HCT116 (cell line): Measurements from ENCODE around the gene DUOXA1.

ENCODE experiments used
- EZH2 ChIP-seq: fragments of 200-600 bp; sonication (generic); IDR thresholded peaks from 2 replicates; pipeline ENCODE4 v1.6.1; 2017; ENCODE audit warnings: antibody characterized with exemption, mixed run types
- JUND ChIP-seq: IDR thresholded peaks from 2 replicates; pipeline ENCODE4 v1.6.1; 2012
- POLR2A ChIP-seq: IDR thresholded peaks from 2 replicates; pipeline ENCODE4 v1.7.0; 2011; ENCODE audit warnings: borderline replicate concordance; ENCODE audit not compliant: insufficient read depth, insufficient read length; ENCODE audit errors: extremely low read depth
- SIN3A ChIP-seq: IDR thresholded peaks from 2 replicates; pipeline ENCODE4 v1.6.1; 2012; ENCODE audit warnings: low read depth
- SRF ChIP-seq: IDR thresholded peaks from 2 replicates; pipeline ENCODE4 v1.6.1; 2012; ENCODE audit warnings: low read depth
- TCF7L2 ChIP-seq: IDR thresholded peaks from 2 replicates; pipeline ENCODE4 v1.7.0; 2011; ENCODE audit warnings: borderline replicate concordance, inconsistent platforms; ENCODE audit not compliant: insufficient read depth, insufficient read length; ENCODE audit errors: extremely low read depth
- YY1 ChIP-seq: IDR thresholded peaks from 2 replicates; pipeline ENCODE4 v1.6.1; 2011; ENCODE audit warnings: low read length, low read depth, moderate library complexity, mild to moderate bottlenecking; ENCODE audit not compliant: insufficient replicate concordance; ENCODE audit errors: extremely low read depth
- TF ChIP-seq, protein P1 (sequence below), 3 experiments: fragments of 200-600 bp in 1 of 3; sonication (generic) in 1 of 3; IDR thresholded peaks in 2 of 3; conservative IDR thresholded peaks in 1 of 3; 2 replicates each; pipeline ENCODE4 v1.5.1; 2012 to 2017; ENCODE audit warnings: low read depth in 2 of 3, low read length in 2 of 3, antibody characterized with exemption in 1 of 3, borderline replicate concordance in 1 of 3, control low read depth in 1 of 3, mild to moderate bottlenecking in 1 of 3, mixed read lengths in 1 of 3, mixed run types in 1 of 3, moderate library complexity in 1 of 3; ENCODE audit not compliant: insufficient read depth in 1 of 3
- TF ChIP-seq, protein P2 (sequence below): IDR thresholded peaks from 2 replicates; pipeline ENCODE4 v1.6.1; 2012; ENCODE audit warnings: low read depth

DNA sequence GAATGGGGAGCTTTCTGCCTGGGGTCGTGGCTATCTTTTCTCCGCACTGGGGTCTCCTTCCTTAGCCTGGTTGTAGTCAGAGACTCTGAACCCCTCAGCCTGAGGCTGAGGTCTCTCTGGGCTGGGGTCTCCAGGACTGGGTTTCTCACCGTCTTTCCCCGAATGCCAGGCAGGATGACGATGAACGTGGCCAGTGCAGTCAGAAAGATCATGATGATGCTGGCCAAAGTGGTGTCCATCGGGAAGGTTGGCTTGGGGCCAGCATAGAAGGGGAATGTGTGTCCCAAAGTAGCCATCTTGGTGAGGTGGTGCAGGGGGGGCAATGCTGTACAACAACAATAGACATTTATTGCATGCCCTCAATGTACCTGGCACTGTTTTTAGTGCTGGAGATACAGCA, 7.0 kb downstream of the DUOXA1 start:
- no peak for TF ChIP-seq SRF
- TF ChIP-seq POLR2A, result no peak
- TF ChIP-seq, protein P1, sequence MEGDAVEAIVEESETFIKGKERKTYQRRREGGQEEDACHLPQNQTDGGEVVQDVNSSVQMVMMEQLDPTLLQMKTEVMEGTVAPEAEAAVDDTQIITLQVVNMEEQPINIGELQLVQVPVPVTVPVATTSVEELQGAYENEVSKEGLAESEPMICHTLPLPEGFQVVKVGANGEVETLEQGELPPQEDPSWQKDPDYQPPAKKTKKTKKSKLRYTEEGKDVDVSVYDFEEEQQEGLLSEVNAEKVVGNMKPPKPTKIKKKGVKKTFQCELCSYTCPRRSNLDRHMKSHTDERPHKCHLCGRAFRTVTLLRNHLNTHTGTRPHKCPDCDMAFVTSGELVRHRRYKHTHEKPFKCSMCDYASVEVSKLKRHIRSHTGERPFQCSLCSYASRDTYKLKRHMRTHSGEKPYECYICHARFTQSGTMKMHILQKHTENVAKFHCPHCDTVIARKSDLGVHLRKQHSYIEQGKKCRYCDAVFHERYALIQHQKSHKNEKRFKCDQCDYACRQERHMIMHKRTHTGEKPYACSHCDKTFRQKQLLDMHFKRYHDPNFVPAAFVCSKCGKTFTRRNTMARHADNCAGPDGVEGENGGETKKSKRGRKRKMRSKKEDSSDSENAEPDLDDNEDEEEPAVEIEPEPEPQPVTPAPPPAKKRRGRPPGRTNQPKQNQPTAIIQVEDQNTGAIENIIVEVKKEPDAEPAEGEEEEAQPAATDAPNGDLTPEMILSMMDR (IDR thresholded peaks at IDR 0.05 in 2 of 3, conservative IDR thresholded peaks at IDR 0.05 in 1 of 3; ENCODE audit: borderline replicate concordance in 1 of 3, insufficient read depth in 1 of 3, low read depth in 2 of 3, low read length in 2 of 3), result no peak
- no peak for TF ChIP-seq EZH2
- TF ChIP-seq, protein P2, sequence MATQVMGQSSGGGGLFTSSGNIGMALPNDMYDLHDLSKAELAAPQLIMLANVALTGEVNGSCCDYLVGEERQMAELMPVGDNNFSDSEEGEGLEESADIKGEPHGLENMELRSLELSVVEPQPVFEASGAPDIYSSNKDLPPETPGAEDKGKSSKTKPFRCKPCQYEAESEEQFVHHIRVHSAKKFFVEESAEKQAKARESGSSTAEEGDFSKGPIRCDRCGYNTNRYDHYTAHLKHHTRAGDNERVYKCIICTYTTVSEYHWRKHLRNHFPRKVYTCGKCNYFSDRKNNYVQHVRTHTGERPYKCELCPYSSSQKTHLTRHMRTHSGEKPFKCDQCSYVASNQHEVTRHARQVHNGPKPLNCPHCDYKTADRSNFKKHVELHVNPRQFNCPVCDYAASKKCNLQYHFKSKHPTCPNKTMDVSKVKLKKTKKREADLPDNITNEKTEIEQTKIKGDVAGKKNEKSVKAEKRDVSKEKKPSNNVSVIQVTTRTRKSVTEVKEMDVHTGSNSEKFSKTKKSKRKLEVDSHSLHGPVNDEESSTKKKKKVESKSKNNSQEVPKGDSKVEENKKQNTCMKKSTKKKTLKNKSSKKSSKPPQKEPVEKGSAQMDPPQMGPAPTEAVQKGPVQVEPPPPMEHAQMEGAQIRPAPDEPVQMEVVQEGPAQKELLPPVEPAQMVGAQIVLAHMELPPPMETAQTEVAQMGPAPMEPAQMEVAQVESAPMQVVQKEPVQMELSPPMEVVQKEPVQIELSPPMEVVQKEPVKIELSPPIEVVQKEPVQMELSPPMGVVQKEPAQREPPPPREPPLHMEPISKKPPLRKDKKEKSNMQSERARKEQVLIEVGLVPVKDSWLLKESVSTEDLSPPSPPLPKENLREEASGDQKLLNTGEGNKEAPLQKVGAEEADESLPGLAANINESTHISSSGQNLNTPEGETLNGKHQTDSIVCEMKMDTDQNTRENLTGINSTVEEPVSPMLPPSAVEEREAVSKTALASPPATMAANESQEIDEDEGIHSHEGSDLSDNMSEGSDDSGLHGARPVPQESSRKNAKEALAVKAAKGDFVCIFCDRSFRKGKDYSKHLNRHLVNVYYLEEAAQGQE, result no peak
- TF ChIP-seq SIN3A, result no peak
- TF ChIP-seq TCF7L2, result no peak
- TF ChIP-seq JUND, result no peak
- TF ChIP-seq YY1, result no peak
